Upper lobe of left lung (tissue), 4 donors: Measurements from ENCODE around the gene PAX5.

Experiments used
- EP300 ChIP-seq, 4 donors: sonication (generic); formaldehyde crosslinking; IDR thresholded peaks; one replicate each; pipeline ENCODE4 v1.5.1; 2017; ENCODE audit warnings: antibody characterized with exemption in 4 of 4, control low read depth in 2 of 4
- POLR2A ChIP-seq, 4 donors: fragments of 450-650 bp; IDR thresholded peaks; one replicate each; pipeline ENCODE4 v1.5.1; 2016 to 2017; ENCODE audit warnings: antibody characterized with exemption in 4 of 4, mild to moderate bottlenecking in 2 of 4
- POLR2AphosphoS5 ChIP-seq, 2 donors: sonication (generic); formaldehyde crosslinking; IDR thresholded peaks; one replicate each; pipeline ENCODE4 v1.5.1; 2017; ENCODE audit warnings: antibody characterized with exemption in 2 of 2
- TF ChIP-seq, protein P1 (sequence below), 6 experiments: fragments of 450-650 bp in 4 of 6; fragments of 200-600 bp in 2 of 6; sonication (generic) in 2 of 6; IDR thresholded peaks; one replicate each; pipeline ENCODE4 v1.5.1; 2016 to 2019; ENCODE audit warnings: antibody characterized with exemption in 6 of 6

GRCh38 chr9:36802201-36802920, 231.7 kb downstream of the PAX5 start:
- no peak for TF ChIP-seq POLR2A (IDR thresholded peaks at IDR 0.05)
- TF ChIP-seq, protein P1, sequence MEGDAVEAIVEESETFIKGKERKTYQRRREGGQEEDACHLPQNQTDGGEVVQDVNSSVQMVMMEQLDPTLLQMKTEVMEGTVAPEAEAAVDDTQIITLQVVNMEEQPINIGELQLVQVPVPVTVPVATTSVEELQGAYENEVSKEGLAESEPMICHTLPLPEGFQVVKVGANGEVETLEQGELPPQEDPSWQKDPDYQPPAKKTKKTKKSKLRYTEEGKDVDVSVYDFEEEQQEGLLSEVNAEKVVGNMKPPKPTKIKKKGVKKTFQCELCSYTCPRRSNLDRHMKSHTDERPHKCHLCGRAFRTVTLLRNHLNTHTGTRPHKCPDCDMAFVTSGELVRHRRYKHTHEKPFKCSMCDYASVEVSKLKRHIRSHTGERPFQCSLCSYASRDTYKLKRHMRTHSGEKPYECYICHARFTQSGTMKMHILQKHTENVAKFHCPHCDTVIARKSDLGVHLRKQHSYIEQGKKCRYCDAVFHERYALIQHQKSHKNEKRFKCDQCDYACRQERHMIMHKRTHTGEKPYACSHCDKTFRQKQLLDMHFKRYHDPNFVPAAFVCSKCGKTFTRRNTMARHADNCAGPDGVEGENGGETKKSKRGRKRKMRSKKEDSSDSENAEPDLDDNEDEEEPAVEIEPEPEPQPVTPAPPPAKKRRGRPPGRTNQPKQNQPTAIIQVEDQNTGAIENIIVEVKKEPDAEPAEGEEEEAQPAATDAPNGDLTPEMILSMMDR (IDR thresholded peaks at IDR 0.05): no peak
- TF ChIP-seq POLR2AphosphoS5 (IDR thresholded peaks at IDR 0.05): no peak
- no peak for TF ChIP-seq EP300 (IDR thresholded peaks at IDR 0.05)
